Epithelial cell of esophagus (primary cell): ENCODE data around the gene SATB2.

Source experiments
- DNase-seq: peaks from one replicate; pipeline ENCODE4 v3.0.0; 2010; ENCODE audit warnings: low read depth
- H3K4me3 ChIP-seq: 2 replicates; pipeline ENCODE4 v1.5.1; 2011; ENCODE audit warnings: mild to moderate bottlenecking, low read length, control low read depth
- CTCF ChIP-seq: IDR thresholded peaks from 2 replicates; pipeline ENCODE4 v1.5.1; 2011; ENCODE audit warnings: low read depth, mild to moderate bottlenecking, low read length, control low read depth, inconsistent platforms; ENCODE audit not compliant: insufficient read depth; ENCODE audit errors: missing control alignments

SATB2 gene

DNA sequence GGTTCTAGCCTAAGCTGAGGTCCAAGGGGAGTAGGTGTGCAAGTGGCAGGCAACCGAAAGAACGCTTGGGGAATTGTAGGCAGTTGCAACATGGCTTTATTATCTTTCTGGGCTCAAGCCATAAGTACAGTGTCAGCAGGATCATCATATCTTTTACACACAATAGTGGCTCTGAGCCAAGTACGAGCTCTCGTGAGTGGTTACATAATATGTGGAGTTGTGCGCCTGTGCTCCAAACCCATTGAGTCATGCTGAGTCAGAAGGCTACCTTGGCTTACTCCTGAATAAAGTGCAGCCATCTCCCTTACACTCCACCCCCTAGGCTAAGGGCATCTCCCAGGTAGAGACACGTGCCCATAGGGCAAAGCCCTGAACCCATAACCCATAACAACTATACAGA, 233.9 kb downstream of the SATB2 start:
- no peak for TF ChIP-seq CTCF
- peak; percentile 83 for DNase-seq
- H3K4me3 ChIP-seq, result no peak overlapping the region

DNA sequence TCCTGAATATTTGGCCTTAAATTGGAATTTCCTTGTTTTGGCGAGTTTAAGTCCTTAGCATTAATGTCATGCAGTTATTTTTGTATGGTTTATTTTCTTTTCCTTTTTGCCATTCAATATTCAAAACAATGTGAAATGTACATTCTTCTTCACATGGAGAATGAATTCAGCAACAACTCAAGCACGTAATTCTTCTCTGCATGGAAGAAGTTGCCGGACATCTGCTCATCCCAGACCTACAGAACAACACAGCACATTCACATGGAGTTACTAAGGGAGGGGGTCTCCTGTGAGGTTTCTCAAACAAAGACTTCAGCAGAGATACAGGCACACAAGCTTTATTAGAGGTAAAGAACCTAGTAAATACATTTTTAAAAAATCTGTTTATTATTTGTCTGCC, 236.8 kb downstream of the SATB2 start:
- TF ChIP-seq CTCF, result no peak
- H3K4me3 ChIP-seq, result no peak overlapping the region
- DNase-seq, result no peak

DNA sequence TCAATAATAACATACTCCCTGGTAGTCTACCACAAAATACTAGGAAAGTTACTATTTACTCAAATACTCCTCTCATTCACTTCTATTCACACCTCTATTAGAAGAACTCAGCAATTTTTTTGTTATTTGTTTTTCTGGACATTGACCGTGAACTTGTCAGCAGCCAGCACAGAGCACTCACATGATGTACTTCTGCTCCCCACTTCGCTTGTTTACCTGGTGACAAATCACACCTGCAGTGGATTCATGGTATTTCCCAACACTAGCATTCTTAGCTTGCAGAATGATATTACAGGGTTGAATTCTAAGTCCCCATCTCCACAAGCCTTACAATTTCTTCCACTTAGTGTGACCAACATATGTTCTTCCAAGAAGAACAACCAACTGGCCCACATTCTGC, 238.2 kb downstream of the SATB2 start:
- peak; percentile 5 for DNase-seq
- no peak for TF ChIP-seq CTCF
- H3K4me3 ChIP-seq, result no peak overlapping the region
